Endothelial cell of umbilical vein (primary cell): ENCODE results near the gene CENPA.

Source experiments
- CTCF ChIP-seq, 2 donors: IDR thresholded peaks; 1 replicate in 1 of 2; 2 replicates in 1 of 2; pipeline ENCODE4 v1.5.1; 2011; ENCODE audit warnings: low read length in 2 of 2, mild to moderate bottlenecking in 2 of 2, moderate library complexity in 2 of 2, control low read depth in 1 of 2, inconsistent platforms in 1 of 2, low read depth in 1 of 2; ENCODE audit not compliant: insufficient read depth in 1 of 2; ENCODE audit errors: extremely low read depth in 1 of 2
- EZH2 ChIP-seq: IDR thresholded peaks from 2 replicates; pipeline ENCODE4 v1.6.1; 2012; ENCODE audit warnings: borderline replicate concordance, low read depth, mild to moderate bottlenecking, moderate library complexity, low read length, inconsistent platforms; ENCODE audit not compliant: severe bottlenecking
- MYC ChIP-seq: IDR thresholded peaks from one replicate; pipeline ENCODE4 v1.6.1; 2011; ENCODE audit warnings: mild to moderate bottlenecking, low read depth, low read length
- POLR2A ChIP-seq: IDR thresholded peaks from 2 replicates; pipeline ENCODE4 v1.6.1; 2012; ENCODE audit warnings: low read depth, mild to moderate bottlenecking, control low read depth, low read length
- POLR2AphosphoS5 ChIP-seq: IDR thresholded peaks from 2 replicates; pipeline ENCODE4 v1.6.1; 2012; ENCODE audit warnings: low read depth, mild to moderate bottlenecking, control low read depth, low read length, moderate library complexity; ENCODE audit not compliant: insufficient read depth

DNA sequence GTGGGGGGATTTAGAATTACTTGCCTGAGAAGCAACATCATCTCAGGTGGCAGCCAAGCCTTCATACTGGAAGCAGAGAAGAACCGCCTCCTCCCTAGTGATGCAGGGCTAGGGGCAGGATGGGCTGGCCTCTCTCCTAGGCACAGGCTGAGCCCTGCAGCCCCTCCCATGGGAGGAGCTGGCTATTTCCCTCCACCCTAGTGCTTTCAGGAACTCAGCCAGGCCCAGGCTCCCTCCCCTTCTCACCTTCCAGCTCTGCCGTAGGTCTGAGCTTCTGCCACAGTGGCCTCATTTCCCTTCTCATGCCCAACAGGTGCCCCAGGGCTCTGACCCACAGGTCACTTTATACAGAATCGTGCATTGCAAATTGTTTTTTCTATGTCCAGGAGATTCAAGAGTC is 31.0 kb downstream of the CENPA start:
- TF ChIP-seq EZH2 (no peak), POLR2AphosphoS5 (no peak), POLR2A (no peak), CTCF (IDR thresholded peaks at IDR 0.05; ENCODE audit: extremely low read depth in 1 of 2, insufficient read depth in 1 of 2, low read depth in 1 of 2, low read length in 2 of 2) (no peak), MYC (no peak)
